GM12891 (cell line): ENCODE measurements around the gene SPINT3.

Experiments
- POLR2A ChIP-seq: IDR thresholded peaks from 2 replicates; pipeline ENCODE4 v1.6.1; 2011; ENCODE audit warnings: low read depth, low read length, control low read depth
- POLR2AphosphoS5 ChIP-seq: IDR thresholded peaks from 2 replicates; pipeline ENCODE4 v1.6.1; 2011; ENCODE audit warnings: low read depth, low read length, control low read depth
- SPI1 ChIP-seq: IDR thresholded peaks from 2 replicates; pipeline ENCODE4 v1.6.1; 2011; ENCODE audit warnings: low read depth, low read length, control low read depth

DNA sequence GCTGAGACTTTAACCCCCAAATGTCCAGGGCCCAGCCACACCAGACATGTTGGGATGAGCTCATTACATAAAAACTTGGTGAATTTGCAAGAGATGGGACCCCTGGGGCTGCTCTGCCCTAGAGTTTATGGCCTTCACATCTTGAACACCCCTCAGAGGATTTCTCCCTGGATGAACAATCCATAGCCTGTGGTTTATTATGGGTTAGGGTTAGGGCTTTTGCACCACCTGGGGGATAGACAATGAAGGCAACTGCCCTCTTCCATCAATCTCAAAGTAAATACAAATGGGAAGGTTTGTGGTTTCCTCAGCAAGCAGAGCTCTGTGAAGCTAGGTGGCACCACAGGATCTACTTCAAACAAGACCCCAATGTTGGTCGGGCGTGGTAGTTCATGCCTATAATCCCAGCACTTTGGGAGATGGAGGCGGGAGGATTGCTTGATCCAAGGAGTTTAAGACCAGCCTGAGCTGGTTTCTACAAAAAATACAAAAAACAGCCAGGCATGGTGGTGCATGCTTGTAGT lies 17.4 kb downstream of the SPINT3 start:
- TF ChIP-seq POLR2AphosphoS5 (no peak), SPI1 (no peak), POLR2A (no peak)
